IPS-NIHi11 (cell line): Measurements from ENCODE around the gene PHACTR3.

Experiments used
- DNase-seq: peaks from one replicate; pipeline ENCODE4 v3.0.0; 2012; ENCODE audit warnings: mixed read lengths, low spot score

The PHACTR3 gene

GRCh38 chr20:59752704-59753460 lies 148.5 kb downstream of the PHACTR3 start:
- no peak for DNase-seq

DNA sequence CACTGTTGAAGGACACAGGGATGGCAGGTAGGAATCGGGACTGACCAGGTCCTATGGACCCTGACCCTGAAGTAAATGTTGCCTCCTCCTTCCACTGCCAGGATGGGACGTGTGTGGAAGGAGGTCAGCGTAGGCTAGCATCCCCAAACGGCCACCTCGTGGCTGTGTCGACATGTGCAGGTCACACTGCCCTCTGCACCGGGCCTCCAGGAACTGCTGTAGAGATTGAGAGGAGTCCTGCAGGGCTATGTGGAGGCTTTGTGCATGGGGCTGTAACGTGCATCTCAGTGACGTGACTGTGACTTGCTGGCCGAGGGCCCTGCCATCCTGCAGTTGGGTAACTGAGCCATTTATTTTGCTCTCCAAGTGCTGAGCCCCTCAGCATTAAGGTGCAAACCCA lies 149.5 kb downstream of the PHACTR3 start:
- no peak for DNase-seq

DNA sequence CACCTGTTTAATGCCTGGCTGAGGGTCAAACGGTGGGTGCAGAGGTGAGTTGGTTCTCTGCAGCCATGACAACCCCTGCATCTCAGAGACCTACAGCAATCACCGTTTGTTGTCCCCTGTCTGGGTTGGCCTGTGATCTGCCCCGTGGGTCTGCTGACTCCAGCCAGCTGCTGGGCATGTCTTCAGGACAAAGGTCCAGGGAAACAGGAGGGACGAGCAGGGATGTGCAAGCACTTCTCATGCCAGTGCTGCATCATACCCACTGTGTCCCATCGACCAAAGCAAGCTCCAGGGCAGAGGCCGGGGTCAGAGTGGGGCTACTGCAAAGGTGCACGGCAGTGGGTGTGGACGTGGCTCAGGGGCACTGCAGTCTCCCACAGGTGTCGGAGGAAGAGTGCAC lies 150.2 kb downstream of the PHACTR3 start:
- no peak for DNase-seq

DNA sequence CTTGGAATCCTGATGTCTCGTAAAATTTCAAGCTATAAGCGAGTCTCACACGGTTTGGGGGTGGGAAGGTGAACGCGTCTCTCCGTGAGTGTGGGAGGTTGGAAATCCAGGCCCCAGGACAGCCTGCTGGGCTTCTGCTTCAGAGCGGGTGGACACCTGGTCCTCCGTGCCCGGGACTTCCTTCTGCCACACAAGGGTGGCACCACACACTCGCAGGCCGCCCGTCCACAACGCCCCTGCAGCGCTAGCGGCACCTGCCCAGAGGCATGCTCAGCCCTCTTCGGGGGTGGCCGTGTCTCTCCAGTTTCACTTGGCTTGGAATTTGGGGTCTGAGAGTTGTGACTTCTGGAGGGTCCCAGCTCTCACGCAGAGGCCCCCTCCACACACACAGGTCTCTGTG lies 151.9 kb downstream of the PHACTR3 start:
- no peak for DNase-seq

GRCh38 chr20:59764037-59764436 lies 159.7 kb downstream of the PHACTR3 start:
- DNase-seq = no peak

- peak; percentile 70 for DNase-seq
These were observed 161.3 kb downstream of the PHACTR3 start for GRCh38 chr20:59765599-59766177.

- no peak for DNase-seq
These were observed 163.3 kb downstream of the PHACTR3 start for GRCh38 chr20:59767656-59768055.

DNA sequence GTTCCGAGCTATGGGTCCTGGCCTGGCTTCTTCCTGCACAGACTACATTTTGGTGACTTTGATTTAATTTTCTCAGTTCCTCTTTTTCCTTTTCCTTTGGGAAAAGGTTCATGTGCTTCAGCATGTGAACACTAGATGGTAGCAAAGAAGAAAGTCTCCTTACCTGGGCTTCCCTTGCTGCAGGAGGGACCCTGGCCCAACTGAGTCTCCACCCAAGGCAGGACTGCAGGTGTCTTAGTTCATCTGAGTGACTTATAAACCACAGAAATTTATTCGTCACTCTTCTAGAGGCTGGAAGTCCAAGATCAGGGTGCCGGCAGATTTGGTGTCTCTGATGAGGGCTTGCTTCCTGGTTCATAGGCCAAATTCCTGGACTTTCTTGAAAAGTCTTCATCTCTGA lies 165.9 kb downstream of the PHACTR3 start:
- peak; percentile 68 for DNase-seq

DNA sequence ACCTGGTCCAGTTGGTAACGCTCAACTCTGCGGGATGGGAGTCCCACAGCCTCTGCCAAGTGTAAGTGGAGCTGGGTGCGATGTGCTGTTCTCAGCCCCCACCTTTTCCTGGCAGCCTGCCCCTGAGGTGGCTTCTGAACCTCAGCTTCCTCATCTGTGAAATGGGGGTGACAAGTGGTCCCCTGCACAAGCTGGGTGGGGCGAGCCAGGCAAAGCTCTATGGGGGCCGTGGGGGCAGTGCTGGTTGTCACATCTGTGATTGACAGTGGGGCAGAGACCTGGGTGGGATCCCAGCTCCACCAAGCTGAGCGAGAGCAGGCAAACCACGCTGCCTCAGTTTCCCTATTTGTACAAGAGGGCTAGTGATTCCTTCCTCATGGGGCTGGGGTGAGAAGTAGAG lies 166.5 kb downstream of the PHACTR3 start:
- DNase-seq = no peak

GRCh38 chr20:59771506-59772372 lies 167.4 kb downstream of the PHACTR3 start:
- DNase-seq = no peak

DNA sequence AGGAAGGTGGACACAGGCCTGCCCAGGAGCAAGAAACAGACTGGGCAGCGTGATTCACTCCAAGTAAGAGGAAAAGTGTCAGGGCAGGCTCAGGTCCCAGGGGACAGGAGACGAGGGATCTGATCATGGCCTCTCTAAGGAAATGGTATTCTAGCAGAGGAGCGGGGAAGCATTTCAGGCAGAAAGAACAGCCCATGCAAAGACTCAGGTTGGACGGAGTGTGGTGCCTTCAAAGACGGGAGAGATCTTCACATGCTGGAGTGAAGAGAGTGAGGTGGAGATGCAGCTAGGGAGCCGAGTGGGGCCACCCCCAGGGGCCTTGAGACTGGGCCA lies 168.0 kb downstream of the PHACTR3 start:
- no peak for DNase-seq

DNA sequence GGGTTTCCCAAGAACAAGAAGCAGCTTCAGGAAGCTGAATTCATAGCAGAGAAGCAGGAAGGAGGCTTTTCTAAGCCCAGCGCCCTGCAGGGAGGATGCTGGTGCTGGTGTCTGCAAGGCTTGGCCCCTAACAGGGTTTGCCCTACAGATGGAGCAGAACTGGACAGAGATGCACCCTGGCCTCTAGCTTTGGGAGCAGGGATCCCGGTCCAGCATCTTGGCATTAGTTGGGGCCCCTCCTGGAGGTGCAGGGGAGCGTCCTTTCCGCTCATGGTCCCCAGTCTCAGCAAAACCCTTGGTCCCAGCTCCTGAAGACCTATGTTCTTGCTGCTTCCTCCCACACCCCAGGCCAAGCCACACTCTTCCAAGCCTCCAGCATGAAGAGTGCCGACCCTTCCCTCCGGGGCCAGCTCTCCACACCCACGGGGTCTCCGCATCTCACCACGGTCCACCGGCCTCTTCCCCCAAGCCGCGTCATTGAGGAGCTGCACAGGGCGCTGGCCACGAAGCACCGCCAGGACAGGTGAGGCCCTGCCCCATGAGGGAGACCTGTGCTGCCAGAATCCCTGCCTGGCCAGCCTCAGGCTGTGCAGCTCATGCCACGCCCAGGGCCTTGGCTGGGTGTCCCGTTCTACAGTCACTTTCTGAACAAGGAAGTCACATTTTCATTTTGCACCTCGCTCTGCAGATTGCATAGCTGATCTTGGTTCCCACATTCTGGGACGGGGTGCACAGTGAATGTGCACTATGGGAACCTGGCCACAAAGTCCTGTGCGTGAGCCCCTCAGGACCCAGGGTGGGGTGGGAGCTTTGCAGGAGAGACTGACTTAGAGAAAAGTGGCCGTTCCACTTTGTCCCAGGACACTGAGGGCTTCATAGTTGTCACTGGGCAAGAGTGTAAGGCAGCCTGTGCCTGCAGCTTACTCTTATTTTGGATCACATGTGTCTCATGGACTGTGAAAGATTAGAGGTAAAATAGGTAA lies 168.9 kb downstream of the PHACTR3 start:
- no peak for DNase-seq

DNA sequence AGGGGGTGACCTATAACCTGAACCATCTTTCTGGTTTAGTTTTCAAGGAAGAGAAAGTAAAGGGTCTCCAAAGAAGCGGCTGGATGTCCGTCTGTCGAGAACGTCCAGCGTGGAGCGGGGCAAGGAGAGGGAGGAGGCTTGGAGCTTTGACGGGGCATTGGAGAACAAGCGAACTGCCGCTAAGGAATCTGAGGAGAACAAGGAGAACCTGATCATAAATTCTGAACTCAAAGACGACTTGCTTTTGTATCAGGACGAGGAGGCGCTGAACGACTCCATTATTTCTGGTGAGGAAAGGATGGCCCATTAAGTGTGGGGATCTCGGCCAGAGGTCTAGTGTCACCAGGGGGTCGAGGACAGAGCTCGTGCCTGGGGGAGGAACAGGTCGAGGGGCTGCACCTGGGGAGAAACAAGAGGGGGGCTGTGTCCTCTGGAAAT lies 169.9 kb downstream of the PHACTR3 start:
- DNase-seq = no peak

DNA sequence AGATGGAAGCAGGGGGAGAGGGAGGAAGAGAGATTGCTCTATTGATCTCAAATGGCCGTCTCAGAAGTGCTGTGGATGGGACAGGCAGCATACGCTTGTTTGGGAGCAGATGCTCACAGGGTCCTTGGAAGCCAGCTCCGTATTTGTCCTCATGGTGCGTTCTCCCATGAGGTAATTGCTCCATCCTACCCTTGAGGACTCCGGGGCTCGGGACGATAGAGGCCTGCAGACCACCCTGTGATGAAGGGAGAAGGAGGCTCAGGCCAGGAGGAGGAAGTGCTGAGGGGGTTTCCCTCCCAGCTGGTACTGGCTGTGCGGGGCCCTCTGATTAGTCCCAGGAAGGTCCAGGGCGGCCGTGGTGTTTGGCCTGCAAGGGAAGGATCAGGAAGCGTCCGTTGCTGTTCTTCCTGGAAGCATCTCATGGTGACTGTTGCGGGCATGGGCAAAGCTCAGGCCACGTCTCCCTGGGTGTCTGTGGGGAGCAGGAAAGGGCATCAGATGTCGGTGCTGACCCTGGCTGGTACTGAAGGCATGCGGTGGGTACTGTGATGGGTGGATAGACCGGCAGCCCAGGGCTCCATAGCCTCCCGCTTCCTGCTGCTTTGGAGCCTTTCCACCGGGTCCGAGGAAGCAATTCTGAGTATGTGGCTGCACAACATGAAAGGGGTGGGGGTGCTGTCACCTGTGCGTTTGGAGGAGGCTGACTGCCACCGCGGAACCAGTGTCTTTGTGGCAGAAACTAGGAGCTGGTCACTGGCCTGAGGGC lies 170.8 kb downstream of the PHACTR3 start:
- no peak for DNase-seq

- no peak for DNase-seq
These were observed 171.3 kb downstream of the PHACTR3 start for GRCh38 chr20:59775687-59776055.

- no peak for DNase-seq
These were observed 171.8 kb downstream of the PHACTR3 start for GRCh38 chr20:59776059-59776603.

DNA sequence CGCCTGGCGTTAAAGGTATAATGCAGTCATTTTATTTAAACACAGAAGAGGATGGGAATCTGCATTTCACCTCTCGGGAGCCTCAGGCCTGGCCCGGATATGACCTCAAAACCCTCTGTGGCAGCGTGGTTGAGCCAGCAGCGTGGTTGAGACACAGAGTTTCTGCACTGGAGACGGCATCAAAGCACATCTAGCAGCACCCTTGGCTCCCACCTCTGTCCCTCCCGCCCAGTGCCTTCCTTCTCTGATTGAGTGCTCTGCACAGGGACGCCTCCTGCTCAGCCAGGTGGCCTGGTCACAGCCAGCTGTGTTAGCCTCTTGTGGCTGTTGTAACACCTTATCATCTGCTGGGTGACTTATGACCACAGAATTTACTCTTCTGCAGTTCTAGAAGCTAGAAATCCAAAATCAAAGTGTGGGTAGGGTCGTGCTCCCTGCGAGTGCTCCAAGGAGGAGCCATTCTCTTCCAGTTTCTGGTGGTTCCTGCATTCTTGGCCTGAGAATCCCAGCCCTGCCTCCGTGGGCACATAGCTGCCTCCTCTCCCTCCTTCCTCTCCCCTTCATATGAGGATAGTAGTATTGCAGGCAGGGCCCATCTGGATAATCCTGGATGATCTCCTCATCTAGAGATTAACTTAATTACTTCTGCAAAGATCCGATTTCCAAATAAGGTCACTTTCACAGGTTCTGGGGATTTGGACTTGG lies 172.4 kb downstream of the PHACTR3 start:
- no peak for DNase-seq

DNA sequence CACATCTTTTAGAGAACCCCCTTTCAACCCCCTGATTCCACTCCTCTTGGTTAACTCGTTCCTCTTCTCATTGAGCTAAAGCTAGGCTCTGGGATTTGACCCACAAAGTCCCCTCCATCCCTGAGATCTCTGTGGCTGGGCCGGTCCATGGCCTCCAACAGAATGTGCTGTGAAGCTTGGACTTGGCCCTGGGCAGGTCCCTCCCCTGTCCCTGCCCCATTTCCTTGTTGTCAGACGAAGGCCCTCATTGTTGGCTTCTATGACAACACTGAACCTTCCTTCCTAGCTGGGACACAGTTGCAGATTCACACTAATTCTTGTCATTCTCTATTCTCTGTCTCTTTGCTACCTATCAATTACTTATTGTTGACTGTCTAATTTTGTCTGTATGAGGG lies 173.0 kb downstream of the PHACTR3 start:
- no peak for DNase-seq

DNA sequence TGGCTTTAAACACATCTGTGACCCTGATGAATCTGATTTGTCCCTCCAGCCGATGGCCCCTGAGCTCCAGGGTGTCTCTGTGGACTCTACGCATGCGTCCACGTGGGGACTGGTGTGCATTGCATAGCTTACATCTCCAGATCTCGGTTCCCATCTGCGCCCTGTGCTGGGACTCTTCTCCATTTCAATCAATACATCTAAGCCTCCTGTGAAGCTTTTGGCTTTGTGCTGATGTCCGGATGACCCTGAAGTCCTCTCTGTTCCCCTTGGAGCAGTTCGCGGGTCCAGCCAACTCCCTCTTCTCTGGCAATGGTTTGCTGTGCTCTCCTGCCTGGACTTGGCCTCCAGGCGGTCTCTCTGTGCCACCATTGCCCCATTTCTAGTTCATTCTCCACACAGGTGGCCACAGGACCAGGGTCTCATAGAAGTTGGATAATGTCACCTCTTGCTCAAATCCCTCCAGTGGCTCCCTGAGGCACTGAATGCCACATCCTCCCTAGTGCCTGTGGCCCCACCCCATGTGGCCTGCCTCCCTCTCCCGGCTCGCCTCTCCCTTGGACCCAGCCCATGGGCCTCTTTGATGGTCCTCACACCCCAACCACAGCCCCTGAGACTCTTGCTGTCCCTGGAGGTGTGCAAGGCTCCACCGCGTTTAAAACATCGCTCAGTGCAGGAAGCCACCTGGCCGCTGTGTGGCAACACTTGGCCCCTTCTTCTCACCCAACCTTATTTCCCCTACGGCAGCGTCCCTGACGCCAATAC lies 173.7 kb downstream of the PHACTR3 start:
- no peak for DNase-seq
